PC-9 (cell line): ENCODE measurements around the gene CLDN5.

Source experiments
- EZH2 ChIP-seq: fragments of 200-600 bp; sonication (generic); IDR thresholded peaks from 2 replicates; pipeline ENCODE4 v1.8.0; 2017; ENCODE audit warnings: antibody characterized with exemption, low read depth
- TF ChIP-seq, protein P1 (sequence below): fragments of 200-600 bp; sonication (generic); conservative IDR thresholded peaks from 2 replicates; pipeline ENCODE4 v1.6.1; 2017; ENCODE audit warnings: mixed run types, antibody characterized with exemption, mild to moderate bottlenecking, moderate library complexity

DNA sequence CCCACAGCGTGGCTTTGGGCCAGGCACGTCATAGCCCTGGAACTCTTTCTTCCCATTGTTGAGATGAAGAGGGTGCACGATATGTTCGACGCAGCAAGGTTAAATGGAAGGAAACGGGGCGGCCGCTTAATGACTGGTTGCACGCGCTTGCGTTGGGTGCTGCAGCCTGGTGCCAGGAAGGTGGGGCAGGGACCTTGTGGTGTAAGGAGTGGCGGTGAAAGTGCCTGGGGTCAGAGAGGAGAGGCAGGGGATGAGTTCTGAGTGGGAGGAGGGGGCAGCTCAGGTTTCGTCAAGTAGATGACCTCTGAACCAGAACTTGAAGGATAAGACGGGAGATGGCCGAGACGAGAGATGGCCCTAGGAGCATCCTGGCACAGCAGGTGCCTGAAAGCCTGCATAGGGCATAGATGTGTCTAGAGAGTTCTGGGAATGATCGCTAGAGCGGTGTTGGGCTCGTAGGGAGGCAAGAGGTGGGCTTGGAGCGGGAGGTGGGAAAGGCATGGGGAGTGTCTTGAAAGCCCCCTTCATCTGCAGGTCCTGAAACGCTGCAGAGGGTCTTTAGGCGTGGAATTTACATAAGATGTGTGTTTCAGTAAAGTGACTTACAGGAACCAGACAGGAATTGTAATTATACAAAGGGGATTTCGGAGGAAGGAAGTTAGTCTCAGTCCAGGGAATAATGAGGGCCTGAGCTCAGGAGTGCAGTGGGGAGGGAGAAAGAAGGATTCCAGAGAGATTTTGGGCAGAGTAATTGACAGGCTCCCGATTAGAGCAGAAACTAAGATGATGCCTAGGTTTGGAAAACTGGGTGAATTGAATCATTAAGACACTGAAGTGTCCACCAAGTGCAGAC, 43.2 kb upstream of the CLDN5 start:
- TF ChIP-seq, protein P1, sequence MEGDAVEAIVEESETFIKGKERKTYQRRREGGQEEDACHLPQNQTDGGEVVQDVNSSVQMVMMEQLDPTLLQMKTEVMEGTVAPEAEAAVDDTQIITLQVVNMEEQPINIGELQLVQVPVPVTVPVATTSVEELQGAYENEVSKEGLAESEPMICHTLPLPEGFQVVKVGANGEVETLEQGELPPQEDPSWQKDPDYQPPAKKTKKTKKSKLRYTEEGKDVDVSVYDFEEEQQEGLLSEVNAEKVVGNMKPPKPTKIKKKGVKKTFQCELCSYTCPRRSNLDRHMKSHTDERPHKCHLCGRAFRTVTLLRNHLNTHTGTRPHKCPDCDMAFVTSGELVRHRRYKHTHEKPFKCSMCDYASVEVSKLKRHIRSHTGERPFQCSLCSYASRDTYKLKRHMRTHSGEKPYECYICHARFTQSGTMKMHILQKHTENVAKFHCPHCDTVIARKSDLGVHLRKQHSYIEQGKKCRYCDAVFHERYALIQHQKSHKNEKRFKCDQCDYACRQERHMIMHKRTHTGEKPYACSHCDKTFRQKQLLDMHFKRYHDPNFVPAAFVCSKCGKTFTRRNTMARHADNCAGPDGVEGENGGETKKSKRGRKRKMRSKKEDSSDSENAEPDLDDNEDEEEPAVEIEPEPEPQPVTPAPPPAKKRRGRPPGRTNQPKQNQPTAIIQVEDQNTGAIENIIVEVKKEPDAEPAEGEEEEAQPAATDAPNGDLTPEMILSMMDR: no peak
- TF ChIP-seq EZH2: no peak
